Neutrophil (primary cell): ENCODE measurements around the gene CNOT1.

Experiments
- H3K27ac ChIP-seq: fragments of 200-600 bp; sonication (generic); 2 replicates; pipeline ENCODE4 v1.5.1; 2016; ENCODE audit warnings: mild to moderate bottlenecking, moderate library complexity
- H3K27me3 ChIP-seq: fragments of 200-600 bp; sonication (generic); 2 replicates; pipeline ENCODE4 v1.6.0; 2016; ENCODE audit warnings: mild to moderate bottlenecking
- H3K36me3 ChIP-seq: fragments of 200-600 bp; sonication (generic); 2 replicates; pipeline ENCODE4 v1.5.1; 2017
- H3K4me1 ChIP-seq, 2 experiments: fragments of 200-600 bp in 1 of 2; sonication (generic) in 1 of 2; 1 replicate in 1 of 2; 2 replicates in 1 of 2; pipeline versions ENCODE4 v1.5.1 to v1.6.1; 2013 to 2016; ENCODE audit warnings: low read depth in 1 of 2, low read length in 1 of 2, mild to moderate bottlenecking in 1 of 2, moderate library complexity in 1 of 2; ENCODE audit not compliant: control insufficient read depth in 1 of 2, insufficient read depth in 1 of 2
- H3K4me3 ChIP-seq, 2 experiments: fragments of 200-600 bp in 1 of 2; sonication (generic) in 1 of 2; 1 replicate in 1 of 2; 2 replicates in 1 of 2; pipeline ENCODE4 v1.5.1; 2013 to 2016; ENCODE audit warnings: low read depth in 1 of 2, low read length in 1 of 2, mild to moderate bottlenecking in 1 of 2, moderate library complexity in 1 of 2
- H3K9me3 ChIP-seq: fragments of 200-600 bp; sonication (generic); 2 replicates; pipeline ENCODE4 v1.5.1; 2016
- CTCF ChIP-seq: fragments of 200-600 bp; sonication (generic); IDR thresholded peaks from 2 replicates; pipeline ENCODE4 v1.5.1; 2016; ENCODE audit warnings: antibody characterized with exemption

The CNOT1 gene

GRCh38 chr16:58588406-58588805 lies 41.2 kb downstream of the CNOT1 start:
- Histone ChIP-seq H3K27me3 (no peaks in the 10 kb centered on the region), H3K9me3 (no peaks in the 10 kb centered on the region), H3K4me1 (peaks cover 25% of the 10 kb centered on the region in 2 experiments), H3K27ac (no peak overlapping the region), H3K4me3 (no peak overlapping the region), H3K36me3 (peaks cover 74% of the 10 kb centered on the region)
- no peak for TF ChIP-seq CTCF

GRCh38 chr16:58586340-58587030 lies 43.1 kb downstream of the CNOT1 start:
- Histone ChIP-seq H3K4me3 (no peak overlapping the region), H3K9me3 (no peaks in the 10 kb centered on the region), H3K36me3 (peaks cover 80% of the 10 kb centered on the region), H3K27ac (no peak overlapping the region), H3K4me1 (peaks cover 34 to 35% of the 10 kb centered on the region in 2 experiments), H3K27me3 (no peaks in the 10 kb centered on the region)
- no peak for TF ChIP-seq CTCF

GRCh38 chr16:58584831-58585505 lies 44.7 kb downstream of the CNOT1 start:
- H3K4me3 ChIP-seq: no peak overlapping the region
- peaks cover 88% of the 10 kb centered on the region for H3K36me3 ChIP-seq
- TF ChIP-seq CTCF: no peak
- no peaks in the 10 kb centered on the region for H3K9me3 ChIP-seq
- no peaks in the 10 kb centered on the region for H3K27me3 ChIP-seq
- peaks cover 34 to 35% of the 10 kb centered on the region in 2 experiments for H3K4me1 ChIP-seq
- H3K27ac ChIP-seq: peak overlapping the region; percentile 75

- H3K27me3 ChIP-seq: no peaks in the 10 kb centered on the region
- peaks cover 89% of the 10 kb centered on the region for H3K36me3 ChIP-seq
- no peak for TF ChIP-seq CTCF
- no peaks in the 10 kb centered on the region for H3K9me3 ChIP-seq
- peaks cover 34 to 35% of the 10 kb centered on the region in 2 experiments for H3K4me1 ChIP-seq
- peak overlapping the region; percentile 75 for H3K27ac ChIP-seq
- H3K4me3 ChIP-seq: no peak overlapping the region
Observed at GRCh38 chr16:58582971-58583765, 46.5 kb downstream of the CNOT1 start.

GRCh38 chr16:58582133-58582532 lies 47.5 kb downstream of the CNOT1 start:
- Histone ChIP-seq H3K4me3 (no peak overlapping the region), H3K9me3 (no peaks in the 10 kb centered on the region), H3K27me3 (no peaks in the 10 kb centered on the region), H3K36me3 (peaks cover 89% of the 10 kb centered on the region), H3K4me1 (peaks cover 34 to 35% of the 10 kb centered on the region in 2 experiments), H3K27ac (no peak overlapping the region)
- TF ChIP-seq CTCF: no peak
